Gastrocnemius medialis (tissue), 4 donors: ENCODE results near the gene PTDSS2. TPM values are rescaled to one million over a fixed set of nuclear protein-coding genes. Genes with fewer than 3 reads are reported as not detected.

ENCODE experiments used
- ATAC-seq, 2 donors: fragments of 150-250 bp; one replicate each; pipeline ENCODE4 v1.9.1; 2016
- DNase-seq, 2 donors: peaks; one replicate each; pipeline ENCODE4 v3.0.0-alpha.2; 2019
- H3K27ac ChIP-seq, 4 donors: fragments of 200-600 bp; sonication (generic); 1 replicate in 1 of 4; 2 replicates in 3 of 4; pipeline ENCODE4 v1.5.1; 2016 to 2018; ENCODE audit warnings: mild to moderate bottlenecking in 2 of 4, moderate library complexity in 1 of 4
- H3K27me3 ChIP-seq, 3 donors: fragments of 200-600 bp; sonication (generic) in 2 of 3; 1 replicate in 1 of 3; 2 replicates in 2 of 3; pipeline versions ENCODE4 v1.5.1 to v1.6.0; 2016 to 2019; ENCODE audit warnings: mild to moderate bottlenecking in 1 of 3, moderate library complexity in 1 of 3
- H3K36me3 ChIP-seq, 2 donors: fragments of 200-600 bp; sonication (generic) in 1 of 2; one replicate each; pipeline ENCODE4 v1.5.1; 2017 to 2018
- H3K4me1 ChIP-seq, 2 donors: fragments of 200-600 bp; sonication (generic) in 1 of 2; one replicate each; pipeline ENCODE4 v1.5.1; 2016 to 2017; ENCODE audit warnings: mild to moderate bottlenecking in 2 of 2
- H3K4me3 ChIP-seq, 4 donors: fragments of 200-600 bp; sonication (generic) in 3 of 4; 1 replicate in 1 of 4; 2 replicates in 3 of 4; pipeline ENCODE4 v1.5.1; 2016 to 2019; ENCODE audit warnings: mild to moderate bottlenecking in 2 of 4
- H3K9me3 ChIP-seq, 3 donors: fragments of 200-600 bp; sonication (generic) in 2 of 3; 1 replicate in 1 of 3; 2 replicates in 2 of 3; pipeline ENCODE4 v1.5.1; 2016 to 2019
- CTCF ChIP-seq, 5 experiments: fragments of 450-650 bp in 3 of 5; fragments of 200-600 bp in 2 of 5; sonication (generic) in 2 of 5; IDR thresholded peaks in 4 of 5; conservative IDR thresholded peaks in 1 of 5; 1 replicate in 4 of 5; 2 replicates in 1 of 5; pipeline ENCODE4 v1.5.1; 2016 to 2019; ENCODE audit warnings: antibody characterized with exemption in 5 of 5, mild to moderate bottlenecking in 3 of 5, moderate library complexity in 3 of 5
- POLR2A ChIP-seq, 2 donors: fragments of 450-650 bp; IDR thresholded peaks; one replicate each; pipeline ENCODE4 v1.6.1; 2017; ENCODE audit warnings: antibody characterized with exemption in 2 of 2, mild to moderate bottlenecking in 2 of 2, moderate library complexity in 2 of 2
- in situ Hi-C, 4 donors: fragments of 200-750 bp; cut with MboI; loops; one replicate each; pipeline versions ENCODE4 v1.15.0 to v1.8.0; 2017; ENCODE audit warnings: low sequenced_read_pairs in 4 of 4
- intact Hi-C: fragments of 100-400 bp; cut with DNase I; formaldehyde crosslinking; loops from one replicate; pipeline ENCODE4 v1.15.1; 2023; ENCODE audit warnings: low total_unique reads
- total RNA-seq, 4 donors: library from RNA; depleted of rRNA; stranded (reverse); fragments of >200 nt; gene quantifications; one replicate each; pipeline versions ENCODE4 v1.1.0 to v1.2.3, GENCODE V29; 2016

The PTDSS2 gene
- total RNA-seq, 4 donors from 2014 or later, result 21.7 to 31.5 (median 23.7) TPM

DNA sequence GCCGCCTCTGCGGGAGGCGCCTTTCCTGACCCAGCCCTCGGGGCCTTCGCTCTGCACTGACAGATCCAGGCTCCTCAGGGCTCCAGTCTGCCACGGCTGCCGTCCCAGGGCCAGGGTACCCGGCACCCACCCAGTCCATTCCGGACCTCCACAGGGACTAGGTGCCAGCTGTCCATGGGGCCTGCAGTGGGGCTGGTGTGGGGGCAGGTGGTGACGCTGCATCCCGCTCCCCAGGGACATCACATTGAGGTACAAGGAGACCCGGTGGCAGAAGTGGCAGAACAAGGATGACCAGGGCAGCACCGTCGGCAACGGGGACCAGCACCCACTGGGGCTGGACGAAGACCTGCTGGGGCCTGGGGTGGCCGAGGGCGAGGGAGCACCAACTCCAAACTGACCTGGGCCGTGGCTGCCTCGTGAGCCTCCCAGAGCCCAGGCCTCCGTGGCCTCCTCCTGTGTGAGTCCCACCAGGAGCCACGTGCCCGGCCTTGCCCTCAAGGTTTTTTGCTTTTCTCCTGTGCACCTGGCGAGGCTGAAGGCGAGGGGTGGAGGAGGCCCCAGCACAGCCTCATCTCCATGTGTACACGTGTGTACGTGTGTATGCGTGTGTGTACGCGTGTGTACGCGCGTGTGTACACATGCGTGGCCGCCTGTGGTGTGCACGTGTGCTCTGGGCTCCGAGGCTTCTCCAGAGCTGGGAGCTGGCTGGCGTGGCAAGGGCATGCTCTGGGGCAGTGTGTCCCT lies 40.3 kb downstream of the PTDSS2 start:
- no peak for ATAC-seq
- intact Hi-C loops, result no loop called here

DNA sequence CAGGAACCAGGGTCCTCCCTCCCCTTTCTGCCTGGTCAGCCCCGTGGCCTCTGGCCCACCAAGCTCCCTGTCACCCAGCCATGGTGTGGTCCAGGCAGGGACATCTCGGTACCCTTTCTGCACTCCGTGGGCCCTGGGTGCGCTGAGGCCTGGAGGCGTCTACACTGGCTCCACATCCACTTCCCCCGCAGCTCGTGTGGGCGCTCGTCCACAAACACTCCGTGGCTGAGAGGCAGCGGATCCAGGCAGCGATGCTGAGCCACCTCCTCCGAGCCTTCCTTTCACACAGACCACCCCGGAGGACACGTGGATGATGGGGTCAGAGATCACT lies 40.8 kb downstream of the PTDSS2 start:
- no peaks in the 10 kb centered on the region for H3K9me3 ChIP-seq
- TF ChIP-seq POLR2A (IDR thresholded peaks at IDR 0.05) (no peak), CTCF (IDR thresholded peaks at IDR 0.05 in 4 of 5, conservative IDR thresholded peaks at IDR 0.05 in 1 of 5) (no peak)
- no peaks in the 10 kb centered on the region for H3K27me3 ChIP-seq
- in situ Hi-C loops (no loop called here), intact Hi-C loops (no loop called here)
- H3K4me3 ChIP-seq, result no peak overlapping the region
- H3K27ac ChIP-seq, result no peak overlapping the region
- no peak for DNase-seq
- peaks cover 0 to 41% of the 10 kb centered on the region in 2 donors for H3K36me3 ChIP-seq
- H3K4me1 ChIP-seq, result no peaks in the 10 kb centered on the region
- no peak for ATAC-seq

More for the DNA sequence above, 40.3 kb downstream of the PTDSS2 start:
- H3K9me3 ChIP-seq, result no peaks in the 10 kb centered on the region
- no peaks in the 10 kb centered on the region for H3K4me1 ChIP-seq
- H3K36me3 ChIP-seq, result peaks cover 0 to 36% of the 10 kb centered on the region in 2 donors
- H3K27me3 ChIP-seq, result no peaks in the 10 kb centered on the region
- DNase-seq, result no peak
- no peak overlapping the region for H3K27ac ChIP-seq
- no peak for TF ChIP-seq POLR2A (IDR thresholded peaks at IDR 0.05)
- TF ChIP-seq CTCF (IDR thresholded peaks at IDR 0.05 in 4 of 5, conservative IDR thresholded peaks at IDR 0.05 in 1 of 5), result no peak
- no peak overlapping the region for H3K4me3 ChIP-seq
- in situ Hi-C loops, result no loop called here

- intact Hi-C loops, result no loop called here
- TF ChIP-seq CTCF (IDR thresholded peaks at IDR 0.05 in 4 of 5, conservative IDR thresholded peaks at IDR 0.05 in 1 of 5), result no peak
- no peak for TF ChIP-seq POLR2A (IDR thresholded peaks at IDR 0.05)
- ATAC-seq (no peak), DNase-seq (no peak)
- Histone ChIP-seq H3K9me3 (no peaks in the 10 kb centered on the region), H3K36me3 (peaks cover 0 to 45% of the 10 kb centered on the region in 2 donors), H3K4me3 (no peak overlapping the region), H3K4me1 (no peaks in the 10 kb centered on the region), H3K27ac (no peak overlapping the region), H3K27me3 (no peaks in the 10 kb centered on the region)
- in situ Hi-C loops, result no loop called here
Observed at GRCh38 chr11:491358-491757, 41.3 kb downstream of the PTDSS2 start.

- in situ Hi-C loops, result no loop called here
- ATAC-seq, result no peak
Observed at GRCh38 chr11:492427-493226, 42.5 kb downstream of the PTDSS2 start.

More at GRCh38 chr11:492427-493226, 42.5 kb downstream of the PTDSS2 start:
- Histone ChIP-seq H3K9me3 (no peaks in the 10 kb centered on the region), H3K27me3 (no peaks in the 10 kb centered on the region), H3K36me3 (peaks cover 0 to 58% of the 10 kb centered on the region in 2 donors), H3K4me1 (no peaks in the 10 kb centered on the region), H3K4me3 (no peak overlapping the region), H3K27ac (no peak overlapping the region)
- TF ChIP-seq POLR2A (IDR thresholded peaks at IDR 0.05) (no peak), CTCF (IDR thresholded peaks at IDR 0.05 in 4 of 5, conservative IDR thresholded peaks at IDR 0.05 in 1 of 5) (no peak)
- DNase-seq, result no peak
- intact Hi-C loops, result no loop called here
